A549 (cell line): ENCODE results near the gene C2.
"Not testable (repeated sequence)": the region's sequence is repeated elsewhere in the genome, so short reads cannot be mapped to it uniquely, and the experiment has no call there.

Source experiments
- CEBPB ChIP-seq, 2 experiments: fragments of >200 bp in 1 of 2; sonication (Bioruptor Twin) in 1 of 2; formaldehyde crosslinking in 1 of 2; IDR thresholded peaks; 2 replicates each; pipeline ENCODE4 v1.6.1; 2012 to 2016
- CTCF ChIP-seq: fragments of >200 bp; sonication (Bioruptor Twin); formaldehyde crosslinking; IDR thresholded peaks from 3 replicates; pipeline ENCODE4 v1.5.1; 2016
- JUN ChIP-seq, 2 experiments: fragments of >200 bp; sonication (Bioruptor Twin); formaldehyde crosslinking; IDR thresholded peaks; 2 replicates in 1 of 2; 3 replicates in 1 of 2; pipeline ENCODE4 v1.6.1; 2016 to 2017
- MAZ ChIP-seq: fragments of 150-350 bp; IDR thresholded peaks from 2 replicates; pipeline ENCODE4 v1.6.1; 2014; ENCODE audit warnings: antibody characterized with exemption, low read depth, low read length, borderline replicate concordance
- RAD21 ChIP-seq, 2 experiments: fragments of >200 bp in 1 of 2; sonication (Bioruptor Twin) in 1 of 2; formaldehyde crosslinking in 1 of 2; IDR thresholded peaks in 1 of 2; conservative IDR thresholded peaks in 1 of 2; 2 replicates in 1 of 2; 3 replicates in 1 of 2; pipeline ENCODE4 v1.6.1; 2012 to 2018; ENCODE audit warnings: inconsistent platforms in 1 of 2
- ZFP36 ChIP-seq: fragments of 450-650 bp; IDR thresholded peaks from 2 replicates; pipeline ENCODE4 v1.6.1; 2014; ENCODE audit warnings: borderline replicate concordance; ENCODE audit not compliant: partially characterized antibody

- TF ChIP-seq CTCF; CEBPB (IDR thresholded peaks at IDR 0.05); JUN (IDR thresholded peaks at IDR 0.05); RAD21 (conservative IDR thresholded peaks at IDR 0.05 in 1 of 2, IDR thresholded peaks at IDR 0.05 in 1 of 2); MAZ; ZFP36: not testable (repeated sequence)
Measured at GRCh38 chr6:31908255-31908654, 19.3 kb upstream of the C2 start.
